ELR (cell line): ENCODE data around the gene VPS13D.

ENCODE experiments used
- DNase-seq: peaks from one replicate; pipeline ENCODE4 v3.0.0-alpha.2; 2015; ENCODE audit warnings: low read depth

The VPS13D gene

GRCh38 chr1:12472798-12473551, 243.1 kb downstream of the VPS13D start:
- DNase-seq, result no peak

GRCh38 chr1:12473596-12474362, 243.9 kb downstream of the VPS13D start:
- DNase-seq, result no peak

- DNase-seq, result peak; percentile 15
These were observed 245.3 kb downstream of the VPS13D start for GRCh38 chr1:12475101-12475500.

GRCh38 chr1:12475530-12475934, 245.7 kb downstream of the VPS13D start:
- DNase-seq, result no peak

- DNase-seq, result no peak
These were observed 246.1 kb downstream of the VPS13D start for GRCh38 chr1:12475947-12476346.

- DNase-seq, result no peak
These were observed 247.5 kb downstream of the VPS13D start for GRCh38 chr1:12477314-12477713.

GRCh38 chr1:12477936-12478611, 248.2 kb downstream of the VPS13D start:
- peak; percentile 89 for DNase-seq

GRCh38 chr1:12478612-12478985, 248.8 kb downstream of the VPS13D start:
- DNase-seq, result no peak

- DNase-seq, result no peak
These were observed 249.5 kb downstream of the VPS13D start for GRCh38 chr1:12479311-12479710.

- no peak for DNase-seq
These were observed 250.2 kb downstream of the VPS13D start for GRCh38 chr1:12480041-12480440.

- peak; percentile 95 for DNase-seq
These were observed 251.0 kb downstream of the VPS13D start for GRCh38 chr1:12480748-12481362.

GRCh38 chr1:12481928-12482327, 252.1 kb downstream of the VPS13D start:
- DNase-seq, result no peak

GRCh38 chr1:12482988-12483387, 253.2 kb downstream of the VPS13D start:
- DNase-seq, result no peak

GRCh38 chr1:12485231-12486058, 255.6 kb downstream of the VPS13D start:
- DNase-seq, result no peak

- no peak for DNase-seq
These were observed 256.2 kb downstream of the VPS13D start for GRCh38 chr1:12486059-12486341.

- DNase-seq, result no peak
These were observed 256.7 kb downstream of the VPS13D start for GRCh38 chr1:12486401-12487005.

- no peak for DNase-seq
These were observed 257.7 kb downstream of the VPS13D start for GRCh38 chr1:12487520-12487919.

GRCh38 chr1:12488666-12489354, 259.0 kb downstream of the VPS13D start:
- peak; percentile 47 for DNase-seq

GRCh38 chr1:12490532-12491142, 260.8 kb downstream of the VPS13D start:
- no peak for DNase-seq

- no peak for DNase-seq
These were observed 261.8 kb downstream of the VPS13D start for GRCh38 chr1:12491656-12492055.
